OCI-LY7 (cell line): ENCODE data around the gene RTL9.

Experiments used
- CTCF ChIP-seq: fragments of 200-600 bp; sonication (generic); conservative IDR thresholded peaks from 2 replicates; pipeline ENCODE4 v1.5.1; 2014; ENCODE audit warnings: mild to moderate bottlenecking, antibody characterized with exemption, low read length, moderate library complexity, mixed read lengths
- EZH2phosphoT487 ChIP-seq: fragments of 200-600 bp; sonication (generic); IDR thresholded peaks from 2 replicates; pipeline ENCODE4 v1.6.1; 2018; ENCODE audit warnings: low read depth, borderline replicate concordance, mild to moderate bottlenecking, mixed run types, antibody characterized with exemption, low read length, moderate library complexity, mixed read lengths

GRCh38 chrX:110399497-110399896, 40.8 kb downstream of the RTL9 start:
- TF ChIP-seq CTCF (no peak), EZH2phosphoT487 (no peak)
